HG03103 (cell line): ENCODE results near the gene HTR7.

Experiments
- ATAC-seq: cut with Tn5 transposase; IDR thresholded peaks from one replicate; pipeline ENCODE4 v1.9.1; 2021; ENCODE audit warnings: low read depth; ENCODE audit not compliant: unreplicated experiment

The HTR7 gene

DNA sequence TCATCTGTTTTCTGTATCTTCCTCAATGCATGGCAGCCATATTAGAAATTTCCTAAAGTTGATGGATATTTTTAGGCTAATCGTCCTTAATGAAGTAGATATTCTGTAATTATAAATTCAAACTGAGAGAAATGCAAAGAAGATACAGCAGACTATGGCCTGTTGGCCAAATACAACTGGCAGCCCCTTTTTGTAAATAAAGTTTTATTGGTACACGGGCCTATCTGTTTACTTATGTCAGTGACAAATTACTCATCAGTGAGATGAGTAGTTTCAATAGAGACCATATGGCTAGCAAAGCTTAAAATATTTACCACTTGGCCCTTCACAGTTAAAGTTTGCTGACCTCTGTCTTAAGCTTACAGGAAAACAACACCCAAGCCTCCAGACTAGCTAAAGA is 112.3 kb downstream of the HTR7 start:
- no peak for ATAC-seq

DNA sequence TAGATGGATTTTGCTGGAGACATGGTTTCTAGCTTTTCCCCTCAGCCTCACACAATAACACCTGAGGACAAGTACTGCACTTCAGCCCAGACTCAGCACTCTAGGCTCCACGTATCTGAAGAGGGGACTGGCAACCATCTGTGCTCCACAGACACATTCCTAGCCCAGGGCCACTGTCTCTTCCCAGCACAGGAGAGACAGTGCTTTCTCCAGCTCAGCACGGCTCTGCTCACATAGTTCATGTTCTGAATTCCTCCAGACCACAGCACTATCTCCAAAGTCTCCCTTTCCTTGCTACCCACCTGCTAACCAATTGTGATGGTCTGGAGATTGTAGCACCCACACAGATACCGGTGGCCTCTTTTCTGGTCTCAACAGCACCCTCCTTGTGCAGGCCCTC is 114.5 kb downstream of the HTR7 start:
- ATAC-seq, result no peak

- ATAC-seq, result no peak
These were observed 115.8 kb downstream of the HTR7 start for GRCh38 chr10:90741926-90742565.

DNA sequence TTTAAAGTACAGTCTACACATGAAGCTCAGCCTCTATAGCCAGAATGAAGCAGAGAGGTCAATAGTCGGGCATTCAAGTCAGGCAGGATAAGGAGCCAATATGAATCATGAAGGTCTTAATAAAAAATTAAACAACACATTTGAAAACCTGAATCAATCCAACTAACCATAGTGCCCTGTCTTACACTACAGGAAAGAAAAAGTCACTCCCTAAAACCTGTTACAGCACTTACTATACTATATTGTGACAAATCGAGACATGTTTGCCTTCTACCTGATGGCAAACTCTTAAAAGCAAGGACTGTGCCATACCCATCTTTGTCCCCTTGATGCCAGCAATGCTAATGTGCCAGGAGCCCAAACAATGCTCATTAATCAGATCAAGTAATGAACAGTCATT is 117.6 kb downstream of the HTR7 start:
- ATAC-seq, result no peak

DNA sequence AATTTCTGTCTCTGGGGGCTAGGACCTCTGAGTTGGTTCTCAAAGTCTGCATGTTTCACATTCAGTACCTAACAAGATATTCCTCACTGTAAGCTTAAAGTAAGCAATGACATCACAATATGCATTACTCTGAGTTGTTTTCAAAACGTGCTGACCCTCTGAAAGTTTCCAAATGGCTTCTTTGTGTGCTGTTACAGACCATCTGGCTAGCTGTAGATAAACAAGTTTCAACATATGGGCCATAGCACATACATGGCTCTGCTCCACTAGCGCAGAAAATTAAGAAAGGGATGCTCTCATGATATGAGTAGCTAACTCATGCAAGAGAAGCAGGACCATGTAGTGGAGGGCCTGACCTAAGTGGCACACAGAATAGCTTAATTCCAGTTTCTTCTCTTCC is 119.0 kb downstream of the HTR7 start:
- no peak for ATAC-seq

GRCh38 chr10:90734415-90734814 is 123.4 kb downstream of the HTR7 start:
- ATAC-seq, result no peak

DNA sequence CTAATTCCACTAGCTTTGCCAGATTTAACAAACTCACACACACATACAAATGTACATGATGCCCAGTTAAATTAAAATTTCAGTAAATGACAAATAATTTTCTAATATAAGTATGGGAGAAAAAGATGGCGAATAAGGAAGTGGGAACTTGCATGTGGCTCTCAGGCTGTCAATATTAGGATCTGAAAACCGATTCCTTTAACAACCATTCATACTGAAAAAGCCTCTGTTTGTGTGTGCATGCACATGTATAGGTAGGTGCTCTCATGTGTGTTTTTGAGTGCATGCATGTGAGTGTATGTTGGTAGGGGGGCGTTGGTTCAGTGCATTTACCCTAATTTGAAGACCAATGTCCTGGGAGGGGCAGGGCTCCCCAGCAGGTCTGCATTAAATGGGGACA is 125.3 kb downstream of the HTR7 start:
- ATAC-seq, result no peak

- ATAC-seq, result no peak
These were observed 134.3 kb downstream of the HTR7 start for GRCh38 chr10:90723416-90724068.

DNA sequence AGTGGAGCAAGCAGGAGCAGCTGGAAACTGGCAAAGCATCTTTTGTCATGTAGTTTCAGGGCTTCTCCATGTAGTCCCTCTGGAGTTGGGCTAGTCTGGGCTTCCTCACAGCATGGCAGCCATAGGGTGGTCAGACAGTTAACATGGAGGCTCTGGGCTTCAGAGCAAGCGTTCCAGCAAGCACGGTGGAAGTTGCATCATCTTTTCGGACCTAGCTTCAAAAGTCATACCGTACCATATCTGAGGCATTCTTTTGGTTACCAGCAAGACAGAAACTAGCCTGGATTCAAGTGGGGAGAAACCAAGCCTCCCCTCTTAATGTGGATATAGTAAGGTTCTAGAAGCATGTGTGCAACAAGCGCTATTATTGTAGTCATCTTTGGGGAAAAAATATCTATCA is 135.0 kb downstream of the HTR7 start:
- no peak for ATAC-seq

- no peak for ATAC-seq
These were observed 139.7 kb downstream of the HTR7 start for GRCh38 chr10:90718182-90718581.

DNA sequence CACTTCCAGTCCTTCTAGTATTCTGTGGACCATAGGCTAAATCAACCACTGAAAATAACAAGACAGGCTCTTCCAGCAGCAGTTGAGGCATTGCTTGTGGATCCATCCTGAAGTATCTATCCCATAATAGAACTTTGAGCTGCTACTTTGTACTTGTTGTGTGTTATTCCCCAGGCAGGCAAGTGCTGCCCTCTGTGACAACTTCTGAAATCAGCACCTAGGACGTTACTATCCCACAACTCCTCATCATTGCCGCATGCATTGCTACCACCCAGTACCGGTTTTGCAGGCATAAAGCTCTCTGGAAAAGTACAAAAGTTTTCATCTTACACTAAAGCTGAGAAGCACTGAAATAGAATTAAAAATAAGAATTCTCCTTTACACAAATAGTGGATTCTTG is 145.3 kb downstream of the HTR7 start:
- no peak for ATAC-seq

DNA sequence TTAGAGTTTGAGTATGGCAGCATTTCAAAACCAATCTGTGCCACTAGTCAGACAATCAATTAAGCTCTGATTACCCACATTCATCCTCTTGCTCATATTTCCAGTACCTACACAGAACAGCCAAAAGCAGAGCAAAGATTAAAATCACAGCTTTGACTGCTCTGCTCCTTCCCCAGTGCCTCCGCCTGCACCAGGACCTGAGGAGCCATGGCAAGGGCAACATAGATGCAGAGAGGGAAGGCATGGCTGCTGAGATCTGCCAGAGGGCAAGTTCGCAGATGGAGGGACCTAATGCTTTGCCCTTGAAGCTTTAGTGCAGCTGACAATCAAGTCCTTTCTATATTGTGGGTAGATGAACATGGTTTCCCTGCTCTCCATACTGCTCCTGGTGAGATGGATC is 148.1 kb downstream of the HTR7 start:
- ATAC-seq, result no peak

- no peak for ATAC-seq
These were observed 150.2 kb downstream of the HTR7 start for GRCh38 chr10:90707657-90708056.

- ATAC-seq, result no peak
These were observed 156.4 kb downstream of the HTR7 start for GRCh38 chr10:90701428-90701827.

- ATAC-seq, result no peak
These were observed 161.7 kb downstream of the HTR7 start for GRCh38 chr10:90695915-90696676.
